ENCODE data around the gene KIAA0513.
"Not testable (repeated sequence)": the region's sequence is repeated elsewhere in the genome, so short reads cannot be mapped to it uniquely, and the experiment has no call there.

Gene KIAA0513

DNA sequence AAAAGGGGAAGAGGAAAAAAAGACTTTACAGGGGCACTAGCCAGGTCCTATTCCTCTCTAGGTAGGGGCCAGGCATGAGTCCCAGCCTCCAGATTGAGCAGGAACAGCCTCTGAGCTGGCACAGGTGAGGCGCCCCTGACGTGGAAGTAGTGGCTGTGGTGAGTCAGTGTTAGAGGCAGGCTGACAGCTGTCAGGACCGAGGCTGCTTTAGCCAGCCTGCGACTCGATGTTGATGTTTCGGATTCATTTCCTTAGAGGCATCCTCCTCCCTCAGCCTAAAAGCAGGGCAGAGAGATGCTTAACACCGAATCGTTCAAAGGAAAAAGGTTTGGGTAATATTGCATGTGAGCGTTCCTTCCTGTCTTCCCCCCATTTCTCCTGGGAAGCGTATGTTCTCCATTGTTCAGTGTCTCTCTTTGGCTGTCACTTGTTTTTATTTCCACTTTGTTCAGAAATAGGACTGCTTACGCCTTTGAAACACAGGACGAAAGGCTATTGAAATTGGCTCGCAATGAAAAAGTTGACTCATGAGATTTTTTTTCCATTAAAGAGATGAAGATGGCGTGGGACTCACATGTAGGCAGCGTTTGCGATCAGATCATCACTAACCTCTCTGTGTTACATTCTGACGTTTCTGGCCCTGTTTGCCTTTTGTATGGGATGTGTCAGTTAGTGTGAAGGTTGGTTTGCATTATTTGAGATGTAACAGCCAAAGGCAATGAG lies 1.3 kb downstream of the KIAA0513 start:
- no peak for DNase-seq (ENCODE audit: low spot score)

GRCh38 chr16:85029408-85029784 lies 1.8 kb downstream of the KIAA0513 start:
- no peak for DNase-seq (ENCODE audit: low spot score)

DNA sequence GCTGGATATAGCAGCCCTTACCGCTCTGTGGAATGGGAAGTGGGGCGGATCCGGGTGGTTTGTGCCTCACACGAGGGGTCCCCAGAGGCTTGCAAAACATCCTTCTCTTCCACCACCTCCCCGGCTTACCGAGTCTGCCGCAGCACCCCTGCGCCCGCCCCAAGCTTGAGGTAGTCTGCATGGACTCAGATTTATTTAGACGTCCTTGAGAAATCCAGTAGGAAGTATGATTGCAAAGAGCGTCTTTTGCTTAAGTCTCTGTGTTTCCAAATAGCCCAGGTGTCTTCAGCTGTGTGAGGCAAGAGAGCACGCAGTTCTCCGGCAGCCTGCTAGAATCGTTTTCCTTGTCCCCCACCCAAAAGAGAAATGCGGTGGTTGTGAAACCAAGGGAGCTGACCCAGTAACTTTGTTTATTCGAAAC lies 2.4 kb downstream of the KIAA0513 start:
- DNase-seq (ENCODE audit: low spot score) = no peak

DNA sequence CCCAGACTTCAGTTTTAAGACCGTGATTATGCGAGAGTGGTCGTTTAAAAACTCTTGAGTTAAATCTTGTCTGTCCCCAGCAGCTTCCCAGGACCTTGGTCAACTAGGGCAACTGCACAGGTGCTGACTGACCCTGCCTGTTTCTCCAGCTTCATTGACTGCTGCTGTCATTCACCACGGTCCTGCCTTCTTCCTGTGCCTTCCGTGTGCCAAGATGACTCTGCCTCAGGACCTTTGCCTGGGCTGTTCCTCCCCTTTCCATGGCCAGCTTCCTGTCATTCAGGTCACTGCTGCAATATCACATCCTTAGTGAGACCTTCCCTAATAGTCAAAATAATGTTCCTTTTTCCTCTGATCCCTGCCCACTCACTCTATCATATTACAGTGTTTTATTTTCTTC lies 3.9 kb downstream of the KIAA0513 start:
- DNase-seq (ENCODE audit: low spot score) = no peak

DNA sequence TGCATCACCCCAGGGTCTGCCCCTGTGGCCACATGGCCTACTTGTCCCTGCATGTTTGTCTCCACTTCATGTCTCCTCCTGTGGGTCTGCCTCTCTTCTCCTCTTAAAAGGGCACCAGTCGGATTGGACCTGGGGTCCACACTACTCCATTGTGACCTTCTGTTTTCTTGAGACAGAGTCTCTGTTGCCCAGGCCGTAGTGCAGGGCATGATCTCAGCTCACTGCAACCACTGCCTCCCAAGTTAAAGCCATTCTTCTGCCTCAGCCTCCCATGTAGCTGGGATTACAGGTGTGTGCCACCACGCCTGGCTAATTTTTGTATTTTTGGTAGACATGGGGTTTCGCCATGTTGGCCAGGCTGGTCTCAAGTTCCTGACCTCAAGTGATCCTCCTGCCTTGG lies 4.6 kb downstream of the KIAA0513 start:
- not testable (repeated sequence) for DNase-seq (ENCODE audit: low spot score)

DNA sequence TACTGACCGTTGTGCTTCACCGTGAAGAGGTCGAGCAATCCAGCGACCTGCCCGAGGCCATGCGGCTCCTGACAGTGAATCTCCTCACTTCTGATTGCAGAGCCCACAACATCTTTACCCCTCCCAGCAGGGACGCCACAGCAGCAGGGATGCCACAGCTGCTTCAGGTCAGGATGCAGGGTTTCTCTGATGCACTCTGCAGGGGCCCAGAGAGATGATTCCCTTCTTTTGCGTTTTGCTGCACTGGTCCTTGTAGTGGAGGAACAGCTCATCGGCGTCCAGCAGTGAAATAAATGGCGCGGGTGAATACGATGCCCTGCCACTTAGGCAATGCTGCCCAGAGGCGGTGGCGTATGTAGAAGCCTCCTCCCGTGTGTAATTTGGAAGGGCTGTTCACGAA lies 5.6 kb downstream of the KIAA0513 start:
- no peak for DNase-seq (ENCODE audit: low spot score)

DNA sequence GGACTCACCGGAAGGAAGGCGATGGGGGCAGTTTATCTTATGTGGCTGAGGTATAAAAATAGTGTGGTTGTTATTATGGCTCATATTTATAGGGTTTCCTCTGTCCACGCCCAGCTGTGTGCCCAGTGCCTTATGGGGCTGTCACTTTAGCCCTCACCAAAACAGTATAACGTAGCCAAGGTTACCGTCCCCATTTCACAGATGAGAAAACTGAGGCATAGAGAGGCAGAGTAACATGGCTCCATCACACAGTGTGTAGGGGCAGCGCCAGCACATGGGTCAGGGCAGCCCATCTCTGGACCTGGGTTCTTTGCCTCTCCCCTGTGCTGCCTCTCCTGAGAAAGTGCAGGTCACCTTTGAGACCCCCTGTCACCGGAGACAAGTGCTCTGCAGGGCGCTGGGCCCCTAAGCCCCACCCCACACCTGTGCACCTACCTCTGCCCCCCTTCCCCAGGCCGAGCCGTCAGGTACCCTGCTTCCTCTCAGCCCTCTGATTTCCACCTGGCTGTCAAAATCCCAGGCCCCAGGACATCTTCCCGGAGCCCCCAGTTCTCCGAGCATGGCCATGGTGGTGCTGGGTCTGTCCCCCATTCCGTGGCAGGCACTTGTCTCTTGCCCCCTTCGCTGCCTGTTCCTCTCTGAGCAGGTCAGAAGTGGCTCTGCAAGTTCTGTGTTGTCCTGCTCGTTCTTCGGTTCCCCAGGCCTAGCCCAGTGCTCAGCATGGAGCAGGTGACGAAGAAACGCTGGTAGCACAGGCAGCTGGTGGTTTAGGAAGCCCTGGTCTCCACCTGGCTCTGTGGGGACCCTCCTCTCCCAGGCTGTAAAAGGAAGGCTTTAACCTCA lies 7.2 kb downstream of the KIAA0513 start:
- DNase-seq (ENCODE audit: low spot score) = no peak

DNA sequence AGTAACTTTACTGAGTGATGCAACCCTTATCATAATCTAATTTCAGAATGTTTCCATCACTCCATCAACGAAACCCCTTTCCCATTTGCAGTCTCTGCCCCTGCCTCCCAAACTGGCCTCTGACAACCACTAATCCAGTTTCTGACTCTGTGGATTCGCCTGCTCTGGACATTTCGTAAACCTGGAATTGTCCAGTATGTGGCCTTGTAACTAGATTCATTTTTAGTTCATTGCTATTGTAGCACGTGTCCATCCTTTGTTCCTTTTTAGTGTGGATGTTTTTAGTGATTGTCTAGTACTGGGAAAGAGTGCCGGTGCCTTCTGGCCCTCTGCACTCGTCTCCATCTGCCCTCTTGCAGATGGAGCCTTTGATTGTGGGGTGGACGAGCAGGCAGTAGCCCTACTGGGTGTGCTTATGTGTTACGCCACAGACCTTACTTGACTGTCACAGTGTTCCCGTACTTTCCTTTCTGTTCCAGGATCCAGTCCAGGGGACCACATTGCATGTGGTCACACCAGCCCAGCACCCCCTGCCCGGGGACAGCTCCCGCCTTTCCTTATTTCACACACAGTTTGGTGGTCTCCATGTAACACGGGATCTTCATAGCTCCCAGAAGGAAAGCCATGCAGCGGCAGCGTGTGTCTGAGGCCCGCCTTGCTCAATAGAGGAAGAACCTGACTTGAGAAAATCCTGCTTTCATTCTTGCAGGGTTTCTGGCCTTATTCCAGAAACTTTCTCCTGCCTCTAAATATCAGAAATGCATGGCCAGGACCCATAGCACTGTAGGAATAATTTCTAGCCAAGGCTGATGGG lies 8.8 kb downstream of the KIAA0513 start:
- no peak for DNase-seq (ENCODE audit: low spot score)

- no peak for DNase-seq (ENCODE audit: low spot score)
Observed at GRCh38 chr16:85037050-85037410, 9.4 kb downstream of the KIAA0513 start.

- DNase-seq (ENCODE audit: low spot score) = no peak
Observed at GRCh38 chr16:85037721-85038120, 10.1 kb downstream of the KIAA0513 start.

GRCh38 chr16:85040685-85041084 lies 13.1 kb downstream of the KIAA0513 start:
- no peak for DNase-seq (ENCODE audit: low spot score)

- DNase-seq (ENCODE audit: low spot score) = no peak
Observed at GRCh38 chr16:85041219-85042166, 13.9 kb downstream of the KIAA0513 start.

DNA sequence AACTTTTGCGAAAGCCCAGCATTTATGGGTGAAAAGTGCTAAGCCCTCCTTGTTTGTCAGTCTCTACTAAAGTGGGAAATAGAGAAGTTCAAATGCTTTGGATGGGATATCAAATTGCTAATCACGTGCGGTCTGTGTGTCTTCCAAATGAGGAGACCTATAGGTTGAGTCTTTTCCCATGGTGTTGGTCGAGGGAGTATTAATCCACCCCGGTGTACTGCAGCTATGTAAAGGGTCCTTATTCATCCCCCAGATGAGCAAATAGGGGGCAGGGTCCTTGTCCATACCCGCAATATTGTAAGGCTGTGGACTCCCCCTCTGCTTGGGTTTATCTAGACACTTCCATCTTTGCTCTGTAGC lies 14.6 kb downstream of the KIAA0513 start:
- no peak for DNase-seq (ENCODE audit: low spot score)

DNA sequence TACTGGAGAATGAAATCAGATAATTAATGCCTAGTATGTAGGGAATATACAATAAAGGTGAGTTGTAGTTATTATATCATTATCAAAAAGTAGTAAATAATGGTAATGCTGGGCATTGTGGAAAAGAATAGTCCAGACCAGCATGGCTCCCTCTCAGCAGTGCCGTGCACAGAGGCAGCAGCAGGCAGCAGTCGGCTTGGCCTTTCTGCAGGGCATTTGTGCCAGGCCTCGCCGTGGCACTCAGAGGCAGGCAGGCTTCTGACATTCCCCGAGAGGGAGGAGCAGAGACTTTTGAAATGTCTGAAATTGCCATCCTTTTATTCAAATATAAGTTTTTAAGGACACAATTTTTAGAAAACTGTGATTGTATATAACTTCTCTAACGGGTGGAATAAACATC lies 15.0 kb downstream of the KIAA0513 start:
- no peak for DNase-seq (ENCODE audit: low spot score)

- no peak for DNase-seq (ENCODE audit: low spot score)
Observed at GRCh38 chr16:85045077-85045476, 17.5 kb downstream of the KIAA0513 start.

DNA sequence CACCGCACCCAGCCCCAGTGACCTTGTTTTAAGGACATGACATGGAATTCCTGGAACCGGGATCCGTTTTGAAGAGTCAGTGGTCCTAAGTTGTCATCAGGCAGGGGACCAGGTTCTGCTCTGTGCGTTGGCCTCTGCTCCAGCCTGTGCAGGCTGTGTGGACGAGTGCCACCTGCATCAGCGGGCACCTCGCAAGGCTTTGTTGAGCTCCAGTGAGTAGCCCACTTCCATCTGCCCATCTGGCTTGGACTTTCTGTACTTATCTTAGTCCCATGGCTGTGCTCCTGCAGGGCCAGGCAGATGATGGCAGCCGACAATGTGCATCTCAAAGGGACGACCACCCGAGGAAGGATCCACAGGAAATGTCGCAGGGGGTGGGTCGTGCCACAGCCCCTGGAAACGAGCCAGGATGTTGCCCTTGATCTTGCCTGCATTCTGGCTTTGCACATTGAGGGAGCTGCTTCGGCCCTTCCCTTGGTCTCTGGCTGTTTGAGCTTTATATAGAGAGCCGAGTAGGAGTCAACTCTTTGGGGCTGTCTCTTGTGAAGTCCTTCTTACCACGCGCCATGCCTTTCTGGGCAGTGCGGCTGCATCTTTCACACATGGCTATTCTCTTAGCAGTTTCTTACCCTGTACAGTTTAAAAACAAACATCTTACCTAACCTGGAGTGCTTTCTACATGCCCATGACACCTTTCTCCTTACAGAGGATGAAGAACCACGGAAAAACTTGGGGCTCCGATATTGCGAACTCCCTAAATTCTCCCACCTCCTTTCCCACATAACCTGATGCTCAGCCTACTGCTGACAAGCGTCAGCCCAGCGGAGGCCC lies 18.3 kb downstream of the KIAA0513 start:
- DNase-seq (ENCODE audit: low spot score) = no peak

DNA sequence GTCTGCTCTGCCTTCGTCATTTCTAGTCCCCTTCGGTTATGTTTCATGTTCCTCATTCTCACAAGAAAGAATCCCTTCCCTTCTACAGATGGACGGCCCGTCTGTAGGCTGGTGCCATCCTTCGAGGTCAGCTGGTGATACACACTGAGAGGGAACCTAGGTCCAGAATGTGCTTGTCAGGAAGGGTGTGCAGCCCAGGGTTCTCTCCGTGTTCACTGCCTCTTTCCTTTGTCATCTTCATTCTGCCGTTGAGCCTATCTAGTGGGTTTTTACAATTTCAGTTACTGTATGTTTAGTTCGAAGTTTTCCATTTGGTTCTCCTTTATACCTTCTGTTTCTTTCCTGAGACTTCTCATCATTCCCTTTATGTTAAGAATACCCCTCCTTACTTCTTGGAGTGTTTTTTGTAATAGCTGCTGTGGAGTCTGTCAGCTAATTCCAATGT lies 18.9 kb downstream of the KIAA0513 start:
- DNase-seq (ENCODE audit: low spot score) = no peak

GRCh38 chr16:85046931-85047866 lies 19.6 kb downstream of the KIAA0513 start:
- no peak for DNase-seq (ENCODE audit: low spot score)

- DNase-seq (ENCODE audit: low spot score) = no peak
Observed at GRCh38 chr16:85047867-85048455, 20.4 kb downstream of the KIAA0513 start.
